ENCODE data around the gene KRTAP23-1. TPM values are rescaled to one million over a fixed set of nuclear protein-coding genes. Genes with fewer than 3 reads are reported as not detected.

Gene KRTAP23-1
- total RNA-seq, 1 donor, result not detected

GRCh38 chr21:30372139-30372770 is 23.8 kb upstream of the KRTAP23-1 start, which contains the start of gene KRTAP13-2:
Gene KRTAP13-2 (minus strand): TSS chr21:30372271. CDS start chr21:30372213, 58 bp downstream.
- Histone ChIP-seq H3K4me2 (ENCODE audit: insufficient read depth, low read length) (no peak within 1 kb of the TSS), H3K36me3 (ENCODE audit: insufficient read depth, low read length) (no peaks in the 10 kb centered on the region), H4K20me1 (ENCODE audit: insufficient read depth, low read length) (no peaks in the 10 kb centered on the region), H3K4me1 (ENCODE audit: insufficient read depth, low read length) (no peaks in the 10 kb centered on the region), H3K9me3 (ENCODE audit: low read depth, low read length) (no peaks in the 10 kb centered on the region), H2AFZ (ENCODE audit: low read length) (no peak within 1 kb of the TSS), H3K79me2 (ENCODE audit: insufficient read depth, low read length) (no peaks in the 10 kb centered on the region), H3K4me3 (ENCODE audit: insufficient read depth, low read length) (no peak within 1 kb of the TSS), H3K27me3 (ENCODE audit: insufficient read depth, low read length) (no peaks in the 10 kb centered on the region), H3K27ac (ENCODE audit: low read depth, low read length) (no peak within 1 kb of the TSS)
- no peak for TF ChIP-seq CTCF (IDR thresholded peaks at IDR 0.05; ENCODE audit: extremely low read depth, low read depth, low read length)
- no peak for DNase-seq (ENCODE audit: insufficient read length, low spot score, missing footprints)

- H3K4me1 ChIP-seq (ENCODE audit: insufficient read depth, low read length), result no peaks in the 10 kb centered on the region
Measured at GRCh38 chr21:30355906-30356305, 7.5 kb upstream of the KRTAP23-1 start.

GRCh38 chr21:30354308-30355005 is 6.1 kb upstream of the KRTAP23-1 start:
- Histone ChIP-seq H3K36me3 (ENCODE audit: insufficient read depth, low read length) (no peaks in the 10 kb centered on the region), H3K4me3 (ENCODE audit: insufficient read depth, low read length) (no peak overlapping the region), H3K27ac (ENCODE audit: low read depth, low read length) (no peak overlapping the region), H3K4me1 (ENCODE audit: insufficient read depth, low read length) (no peaks in the 10 kb centered on the region), H3K27me3 (ENCODE audit: insufficient read depth, low read length) (no peaks in the 10 kb centered on the region), H3K4me2 (ENCODE audit: insufficient read depth, low read length) (no peak overlapping the region), H2AFZ (ENCODE audit: low read length) (no peak overlapping the region), H3K9me3 (ENCODE audit: low read depth, low read length) (no peaks in the 10 kb centered on the region), H4K20me1 (ENCODE audit: insufficient read depth, low read length) (no peaks in the 10 kb centered on the region), H3K79me2 (ENCODE audit: insufficient read depth, low read length) (no peaks in the 10 kb centered on the region)
- no peak for DNase-seq (ENCODE audit: insufficient read length, low spot score, missing footprints)
- no peak for TF ChIP-seq CTCF (IDR thresholded peaks at IDR 0.05; ENCODE audit: extremely low read depth, low read depth, low read length)

More at GRCh38 chr21:30355906-30356305, 7.5 kb upstream of the KRTAP23-1 start:
- Histone ChIP-seq H3K4me2 (ENCODE audit: insufficient read depth, low read length) (no peak overlapping the region), H3K79me2 (ENCODE audit: insufficient read depth, low read length) (no peaks in the 10 kb centered on the region), H3K27me3 (ENCODE audit: insufficient read depth, low read length) (no peaks in the 10 kb centered on the region), H4K20me1 (ENCODE audit: insufficient read depth, low read length) (no peaks in the 10 kb centered on the region), H3K4me3 (ENCODE audit: insufficient read depth, low read length) (no peak overlapping the region), H3K27ac (ENCODE audit: low read depth, low read length) (no peak overlapping the region), H3K9me3 (ENCODE audit: low read depth, low read length) (no peaks in the 10 kb centered on the region), H2AFZ (ENCODE audit: low read length) (no peak overlapping the region), H3K36me3 (ENCODE audit: insufficient read depth, low read length) (no peaks in the 10 kb centered on the region)
- TF ChIP-seq CTCF (IDR thresholded peaks at IDR 0.05; ENCODE audit: extremely low read depth, low read depth, low read length), result no peak
- DNase-seq (ENCODE audit: insufficient read length, low spot score, missing footprints), result no peak

GRCh38 chr21:30351534-30351933 is 3.1 kb upstream of the KRTAP23-1 start:
- Histone ChIP-seq H2AFZ (ENCODE audit: low read length) (no peak overlapping the region), H3K4me2 (ENCODE audit: insufficient read depth, low read length) (no peak overlapping the region), H3K4me1 (ENCODE audit: insufficient read depth, low read length) (no peaks in the 10 kb centered on the region), H3K4me3 (ENCODE audit: insufficient read depth, low read length) (no peak overlapping the region), H3K27ac (ENCODE audit: low read depth, low read length) (no peak overlapping the region), H3K9me3 (ENCODE audit: low read depth, low read length) (no peaks in the 10 kb centered on the region), H4K20me1 (ENCODE audit: insufficient read depth, low read length) (no peaks in the 10 kb centered on the region), H3K36me3 (ENCODE audit: insufficient read depth, low read length) (no peaks in the 10 kb centered on the region), H3K27me3 (ENCODE audit: insufficient read depth, low read length) (no peaks in the 10 kb centered on the region), H3K79me2 (ENCODE audit: insufficient read depth, low read length) (no peaks in the 10 kb centered on the region)
- DNase-seq (ENCODE audit: insufficient read length, low spot score, missing footprints), result no peak
- no peak for TF ChIP-seq CTCF (IDR thresholded peaks at IDR 0.05; ENCODE audit: extremely low read depth, low read depth, low read length)
